BLaER1 treated with 17β-estradiol and CSF1 and Interleukin-3, amounts not matched to agents 10 nM and 100 nM (cell line): ENCODE measurements around the gene KIF21A.
"Not testable (repeated sequence)": the region's sequence is repeated elsewhere in the genome, so short reads cannot be mapped to it uniquely, and the experiment has no call there.

ENCODE experiments used
- H3K27ac ChIP-seq, 11 experiments: shearing (Covaris generic); formaldehyde crosslinking; 2 replicates each; pipeline ENCODE4 v1.8.1; 2022
- H3K27me3 ChIP-seq, 11 experiments: shearing (Covaris generic); formaldehyde crosslinking; 2 replicates each; pipeline ENCODE4 v1.8.1; 2022
- H3K36me3 ChIP-seq, 11 experiments: shearing (Covaris generic); formaldehyde crosslinking; 2 replicates each; pipeline ENCODE4 v1.8.1; 2022
- H3K4me1 ChIP-seq, 10 experiments: shearing (Covaris generic); formaldehyde crosslinking; 2 replicates each; pipeline ENCODE4 v1.8.1; 2022
- H3K4me2 ChIP-seq, 11 experiments: shearing (Covaris generic); formaldehyde crosslinking; 2 replicates each; pipeline ENCODE4 v1.8.1; 2022
- H3K4me3 ChIP-seq, 10 experiments: shearing (Covaris generic); formaldehyde crosslinking; 2 replicates each; pipeline ENCODE4 v1.8.1; 2022
- H3K9ac ChIP-seq, 11 experiments: shearing (Covaris generic); formaldehyde crosslinking; 2 replicates each; pipeline ENCODE4 v1.8.1; 2022
- H3K9me3 ChIP-seq, 11 experiments: shearing (Covaris generic); formaldehyde crosslinking; replicated peaks in 1 of 11; 2 replicates each; pipeline ENCODE4 v1.8.1; 2022
- H4K20me1 ChIP-seq, 11 experiments: shearing (Covaris generic); formaldehyde crosslinking; 2 replicates each; pipeline ENCODE4 v1.8.1; 2022
- Cebpa-rat ChIP-seq, 11 experiments: shearing (Covaris generic); IDR thresholded peaks; 2 replicates each; pipeline ENCODE4 v1.8.1; 2022

Gene KIF21A

GRCh38 chr12:39443081-39443928, at the start of gene KIF21A:
KIF21A (minus strand) TSS chr12:39443120; CDS start chr12:39442970, 150 bp downstream.
- Histone ChIP-seq H3K4me1 (peaks cover 0 to 6% (median 0%) of the 10 kb centered on the region in 10 experiments; a peak in 2 of 20 replicates), H3K4me3 (peak within 1 kb of the TSS; percentile 65 to 81 (median 75)), H3K27me3 (no peaks in the 10 kb centered on the region), H4K20me1 (no peaks in the 10 kb centered on the region), H3K27ac (peak within 1 kb of the TSS; percentile 45 to 79 (median 71); a peak in 21 of 22 replicates), H3K9ac (peak within 1 kb of the TSS; percentile 73 to 88 (median 80)), H3K9me3 (peaks cover 0 to 11% (median 10%) of the 10 kb centered on the region in 11 experiments; a peak in 16 of 22 replicates), H3K4me2 (peak within 1 kb of the TSS; percentile 70 to 87 (median 81)), H3K36me3 (no peaks in the 10 kb centered on the region)
- TF ChIP-seq Cebpa-rat (IDR thresholded peaks at IDR 0.05): no peak

GRCh38 chr12:39490500-39491282, 47.8 kb upstream of the KIF21A start:
- H4K20me1 ChIP-seq: no peaks in the 10 kb centered on the region
- H3K36me3 ChIP-seq: no peaks in the 10 kb centered on the region
- H3K9ac ChIP-seq: no peak overlapping the region
- no peak for TF ChIP-seq Cebpa-rat (IDR thresholded peaks at IDR 0.05)
- H3K27ac ChIP-seq: no peak overlapping the region
- H3K27me3 ChIP-seq: no peaks in the 10 kb centered on the region
- H3K9me3 ChIP-seq: no peaks in the 10 kb centered on the region
- H3K4me2 ChIP-seq: no peak overlapping the region
- no peaks in the 10 kb centered on the region for H3K4me1 ChIP-seq
- H3K4me3 ChIP-seq: no peak overlapping the region

GRCh38 chr12:39483597-39483996, 40.7 kb upstream of the KIF21A start:
- no peaks in the 10 kb centered on the region for H3K36me3 ChIP-seq
- no peak for TF ChIP-seq Cebpa-rat (IDR thresholded peaks at IDR 0.05)
- H3K4me2 ChIP-seq: no peak overlapping the region
- no peaks in the 10 kb centered on the region for H4K20me1 ChIP-seq
- no peak overlapping the region for H3K4me3 ChIP-seq
- no peaks in the 10 kb centered on the region for H3K4me1 ChIP-seq
- H3K9me3 ChIP-seq: no peaks in the 10 kb centered on the region
- no peak overlapping the region for H3K9ac ChIP-seq
- no peak overlapping the region for H3K27ac ChIP-seq
- H3K27me3 ChIP-seq: no peaks in the 10 kb centered on the region

- Histone ChIP-seq H3K4me1 (no peaks in the 10 kb centered on the region), H3K9ac (no peak overlapping the region), H4K20me1 (no peaks in the 10 kb centered on the region), H3K36me3 (no peaks in the 10 kb centered on the region), H3K4me3 (no peak overlapping the region), H3K4me2 (no peak overlapping the region), H3K9me3 (no peaks in the 10 kb centered on the region), H3K27me3 (no peaks in the 10 kb centered on the region), H3K27ac (no peak overlapping the region)
- no peak for TF ChIP-seq Cebpa-rat (IDR thresholded peaks at IDR 0.05)
Observed at GRCh38 chr12:39483042-39483441, 40.1 kb upstream of the KIF21A start.

GRCh38 chr12:39476894-39477293, 34.0 kb upstream of the KIF21A start:
- H3K9ac ChIP-seq: no peak overlapping the region
- no peak overlapping the region for H3K4me2 ChIP-seq
- no peaks in the 10 kb centered on the region for H3K36me3 ChIP-seq
- no peaks in the 10 kb centered on the region for H3K27me3 ChIP-seq
- no peaks in the 10 kb centered on the region for H3K4me1 ChIP-seq
- no peaks in the 10 kb centered on the region for H4K20me1 ChIP-seq
- no peak overlapping the region for H3K27ac ChIP-seq
- H3K9me3 ChIP-seq: peaks cover 0 to 4% (median 0%) of the 10 kb centered on the region in 11 experiments; a peak in 2 of 22 replicates
- TF ChIP-seq Cebpa-rat (IDR thresholded peaks at IDR 0.05): no peak
- H3K4me3 ChIP-seq: no peak overlapping the region

- H3K4me3 ChIP-seq: no peak overlapping the region
- H4K20me1 ChIP-seq: no peaks in the 10 kb centered on the region
- H3K9ac ChIP-seq: no peak overlapping the region
- no peak overlapping the region for H3K4me2 ChIP-seq
- no peak for TF ChIP-seq Cebpa-rat (IDR thresholded peaks at IDR 0.05)
- no peak overlapping the region for H3K27ac ChIP-seq
- no peaks in the 10 kb centered on the region for H3K27me3 ChIP-seq
- peaks cover 0 to 4% (median 0%) of the 10 kb centered on the region in 11 experiments; a peak in 2 of 22 replicates for H3K9me3 ChIP-seq
- H3K4me1 ChIP-seq: no peaks in the 10 kb centered on the region
- H3K36me3 ChIP-seq: no peaks in the 10 kb centered on the region
Observed at GRCh38 chr12:39476121-39476520, 33.2 kb upstream of the KIF21A start.

GRCh38 chr12:39475136-39475535, 32.2 kb upstream of the KIF21A start:
- not testable (repeated sequence) for H3K36me3 ChIP-seq, H3K9me3 ChIP-seq, H3K4me2 ChIP-seq, H4K20me1 ChIP-seq, H3K4me1 ChIP-seq, H3K4me3 ChIP-seq, H3K27me3 ChIP-seq, H3K27ac ChIP-seq, H3K9ac ChIP-seq

- no peaks in the 10 kb centered on the region for H3K27me3 ChIP-seq
- H3K9me3 ChIP-seq: no peaks in the 10 kb centered on the region
- H3K36me3 ChIP-seq: no peaks in the 10 kb centered on the region
- H3K4me3 ChIP-seq: no peak overlapping the region
- TF ChIP-seq Cebpa-rat (IDR thresholded peaks at IDR 0.05): no peak
- no peak overlapping the region for H3K9ac ChIP-seq
- no peak overlapping the region for H3K27ac ChIP-seq
- no peaks in the 10 kb centered on the region for H4K20me1 ChIP-seq
- H3K4me1 ChIP-seq: peaks cover 0 to 14% (median 6%) of the 10 kb centered on the region in 10 experiments; a peak in 9 of 20 replicates
- H3K4me2 ChIP-seq: peak overlapping the region in 6 of 11 experiments; percentile 15 to 37 (median 23); a peak in 8 of 22 replicates
Observed at GRCh38 chr12:39467432-39467870, 24.5 kb upstream of the KIF21A start.

- peaks cover 0 to 14% (median 6%) of the 10 kb centered on the region in 10 experiments; a peak in 9 of 20 replicates for H3K4me1 ChIP-seq
- no peak overlapping the region for H3K4me3 ChIP-seq
- no peaks in the 10 kb centered on the region for H3K36me3 ChIP-seq
- H3K9me3 ChIP-seq: no peaks in the 10 kb centered on the region
- no peak overlapping the region for H3K9ac ChIP-seq
- no peak overlapping the region for H3K27ac ChIP-seq
- no peaks in the 10 kb centered on the region for H3K27me3 ChIP-seq
- TF ChIP-seq Cebpa-rat (IDR thresholded peaks at IDR 0.05): no peak
- no peaks in the 10 kb centered on the region for H4K20me1 ChIP-seq
- H3K4me2 ChIP-seq: peak overlapping the region in 3 of 11 experiments; percentile 5 to 36 (median 12); a peak in 2 of 22 replicates
Observed at GRCh38 chr12:39464976-39465695, 22.2 kb upstream of the KIF21A start.
